H9 (cell line): ENCODE data around the gene TBC1D3E. TPM values are rescaled to one million over a fixed set of nuclear protein-coding genes. Genes with fewer than 3 reads are reported as not detected.
"Not testable (repeated sequence)": the region's sequence is repeated elsewhere in the genome, so short reads cannot be mapped to it uniquely, and the experiment has no call there.

Source experiments
- DNase-seq: peaks from one replicate; pipeline ENCODE4 v3.0.0-alpha.2; 2017
- H2AFZ ChIP-seq: one replicate; pipeline ENCODE4 v1.6.1; 2013; ENCODE audit warnings: mild to moderate bottlenecking, low read length, control low read depth, moderate library complexity
- H2AK5ac ChIP-seq: 2 replicates; pipeline ENCODE4 v1.6.1; 2013; ENCODE audit warnings: low read length, control low read depth, mixed read lengths; ENCODE audit not compliant: insufficient read length
- H2BK120ac ChIP-seq: one replicate; pipeline ENCODE4 v1.6.1; 2013; ENCODE audit warnings: low read depth, mild to moderate bottlenecking, low read length, control low read depth, inconsistent platforms; ENCODE audit not compliant: poor library complexity, severe bottlenecking
- H2BK12ac ChIP-seq: 2 replicates; pipeline ENCODE4 v1.6.1; 2013; ENCODE audit warnings: low read length, control low read depth, mixed read lengths, low read depth; ENCODE audit not compliant: insufficient read length
- H2BK15ac ChIP-seq: 2 replicates; pipeline ENCODE4 v1.6.1; 2013; ENCODE audit warnings: low read depth, low read length, control low read depth
- H2BK20ac ChIP-seq: one replicate; pipeline ENCODE4 v1.6.1; 2013; ENCODE audit warnings: low read depth, mild to moderate bottlenecking, low read length, control low read depth, inconsistent platforms; ENCODE audit not compliant: poor library complexity, severe bottlenecking
- H2BK5ac ChIP-seq: 2 replicates; pipeline ENCODE4 v1.6.1; 2013; ENCODE audit warnings: low read length, control low read depth, mixed read lengths; ENCODE audit not compliant: insufficient read length
- H3K14ac ChIP-seq: 2 replicates; pipeline ENCODE4 v1.6.1; 2013; ENCODE audit warnings: low read length, control low read depth; ENCODE audit not compliant: insufficient read depth
- H3K18ac ChIP-seq: 2 replicates; pipeline ENCODE4 v1.6.1; 2013; ENCODE audit warnings: low read depth, mild to moderate bottlenecking, mixed read lengths, low read length, control low read depth; ENCODE audit not compliant: insufficient read length
- H3K23ac ChIP-seq: 2 replicates; pipeline ENCODE4 v1.6.1; 2013; ENCODE audit warnings: low read length, control low read depth, mixed read lengths, low read depth; ENCODE audit not compliant: insufficient read length
- H3K23me2 ChIP-seq: 2 replicates; pipeline ENCODE4 v1.6.1; 2013; ENCODE audit warnings: low read depth, mild to moderate bottlenecking, mixed read lengths, low read length, control low read depth; ENCODE audit not compliant: insufficient read length, poor library complexity, severe bottlenecking
- H3K27ac ChIP-seq: 2 replicates; pipeline ENCODE4 v1.5.1; 2013; ENCODE audit warnings: low read length, control low read depth, mixed read lengths, low read depth; ENCODE audit not compliant: insufficient read length
- H3K27me3 ChIP-seq: 2 replicates; pipeline ENCODE4 v1.6.1; 2013; ENCODE audit warnings: low read length, control low read depth, inconsistent platforms; ENCODE audit not compliant: insufficient read depth
- H3K4ac ChIP-seq: 2 replicates; pipeline ENCODE4 v1.6.1; 2013; ENCODE audit warnings: low read depth, mild to moderate bottlenecking, control low read depth, inconsistent platforms, low read length, moderate library complexity
- H3K4me1 ChIP-seq: 2 replicates; pipeline ENCODE4 v1.6.1; 2013; ENCODE audit warnings: low read length, control low read depth, inconsistent platforms; ENCODE audit not compliant: insufficient read depth
- H3K4me2 ChIP-seq: 2 replicates; pipeline ENCODE4 v1.6.1; 2013; ENCODE audit warnings: low read length, control low read depth, mixed read lengths; ENCODE audit not compliant: insufficient read length, insufficient read depth
- H3K56ac ChIP-seq: 2 replicates; pipeline ENCODE4 v1.6.1; 2013; ENCODE audit warnings: low read depth, mild to moderate bottlenecking, mixed read lengths, low read length, control low read depth; ENCODE audit not compliant: insufficient read length
- H3K79me1 ChIP-seq: 2 replicates; pipeline ENCODE4 v1.6.1; 2013; ENCODE audit warnings: low read depth, mild to moderate bottlenecking, moderate library complexity, low read length, control low read depth, inconsistent platforms; ENCODE audit not compliant: insufficient read depth, poor library complexity, severe bottlenecking
- H3K79me2 ChIP-seq: 2 replicates; pipeline ENCODE4 v1.6.1; 2013; ENCODE audit warnings: low read length, control low read depth, inconsistent platforms; ENCODE audit not compliant: insufficient read depth
- H3K9ac ChIP-seq: 2 replicates; pipeline ENCODE4 v1.6.1; 2013; ENCODE audit warnings: low read length, control low read depth, mixed read lengths; ENCODE audit not compliant: insufficient read length; ENCODE audit errors: extremely low read depth
- H3K9me3 ChIP-seq: one replicate; pipeline ENCODE4 v1.6.1; 2013; ENCODE audit warnings: low read depth, low read length, inconsistent platforms; ENCODE audit not compliant: control insufficient read depth
- H3T11ph ChIP-seq: one replicate; pipeline ENCODE4 v1.6.1; 2013; ENCODE audit warnings: mild to moderate bottlenecking, low read length, control low read depth, inconsistent platforms
- H4K20me1 ChIP-seq: one replicate; pipeline ENCODE4 v1.6.1; 2013; ENCODE audit not compliant: control insufficient read depth, insufficient read length, insufficient read depth
- H4K5ac ChIP-seq: 2 replicates; pipeline ENCODE4 v1.6.1; 2013; ENCODE audit warnings: low read depth, mild to moderate bottlenecking, mixed read lengths, low read length, control low read depth; ENCODE audit not compliant: insufficient read length
- H4K8ac ChIP-seq: replicated peaks from 2 replicates; pipeline ENCODE4 v1.6.1; 2013; ENCODE audit warnings: low read length, control low read depth, mixed read lengths, low read depth; ENCODE audit not compliant: insufficient read length
- H4K91ac ChIP-seq: 2 replicates; pipeline ENCODE4 v1.6.1; 2013; ENCODE audit warnings: low read depth, mild to moderate bottlenecking, moderate library complexity, mixed read lengths, low read length, control low read depth; ENCODE audit not compliant: insufficient read length
- H3K27ac Mint-ChIP-seq, 3 experiments: 2 replicates in 2 of 3; 3 replicates in 1 of 3; pipeline ENCODE4 v1.8.0; 2020 to 2021; ENCODE audit warnings: mixed read lengths in 3 of 3, mild to moderate bottlenecking in 1 of 3, moderate library complexity in 1 of 3
- H3K27me3 Mint-ChIP-seq: 2 replicates; pipeline ENCODE4 v1.8.0; 2021; ENCODE audit warnings: low read depth, mild to moderate bottlenecking, moderate library complexity, mixed read lengths
- H3K36me3 Mint-ChIP-seq, 3 experiments: 2 replicates in 2 of 3; 3 replicates in 1 of 3; pipeline ENCODE4 v1.8.0; 2020 to 2021; ENCODE audit warnings: low read depth in 3 of 3, mixed read lengths in 3 of 3; ENCODE audit not compliant: insufficient read depth in 1 of 3
- H3K4me1 Mint-ChIP-seq, 2 experiments: 2 replicates each; pipeline ENCODE4 v1.8.0; 2020; ENCODE audit warnings: mixed read lengths in 2 of 2
- H3K4me3 Mint-ChIP-seq, 2 experiments: 2 replicates in 1 of 2; 3 replicates in 1 of 2; pipeline ENCODE4 v1.8.0; 2020 to 2021; ENCODE audit warnings: mild to moderate bottlenecking in 2 of 2, mixed read lengths in 2 of 2, moderate library complexity in 1 of 2
- H3K9me3 Mint-ChIP-seq, 2 experiments: 2 replicates in 1 of 2; 3 replicates in 1 of 2; pipeline ENCODE4 v1.8.0; 2020; ENCODE audit warnings: mild to moderate bottlenecking in 2 of 2, mixed read lengths in 2 of 2, moderate library complexity in 1 of 2
- WGBS: extraction: QIAGEN DNeasy Blood & Tissue Kit; methylation state at CpG from one replicate; pipeline ENCODE4 v1.1.7; 2013; ENCODE audit warnings: missing lambda C conversion rate, low lambda C conversion rate, mixed read lengths; ENCODE audit not compliant: insufficient read length; ENCODE audit errors: extremely low coverage; 5-methylcytosine and 5-hydroxymethylcytosine counted together
- total RNA-seq: library from RNA; stranded (reverse); gene quantifications from 2 replicates; pipeline ENCODE4 v1.2.1, GENCODE V29; 2021

Gene TBC1D3E
- total RNA-seq, 1 experiment from 2014 or later, result not detected

- not testable (repeated sequence) for H3K27me3 Mint-ChIP-seq, H3K4me2 ChIP-seq
Measured at GRCh38 chr17:38134860-38135259, 7.1 kb downstream of the TBC1D3E start.

More at GRCh38 chr17:38134860-38135259, 7.1 kb downstream of the TBC1D3E start:
- not testable (repeated sequence) for H3K9me3 ChIP-seq, H3K4me3 Mint-ChIP-seq, H2BK5ac ChIP-seq, DNase-seq, H3K56ac ChIP-seq, H2BK20ac ChIP-seq, H3K4me1 Mint-ChIP-seq, H3K4me1 ChIP-seq, H3K36me3 Mint-ChIP-seq, H4K8ac ChIP-seq, H2AFZ ChIP-seq, H2BK12ac ChIP-seq, H2BK120ac ChIP-seq, H3K27ac Mint-ChIP-seq, H2BK15ac ChIP-seq, H3K79me1 ChIP-seq, H3K18ac ChIP-seq, H3K9me3 Mint-ChIP-seq, H4K91ac ChIP-seq, H4K20me1 ChIP-seq, H2AK5ac ChIP-seq, H3T11ph ChIP-seq, H3K9ac ChIP-seq, H3K27ac ChIP-seq, H3K23me2 ChIP-seq, H3K79me2 ChIP-seq, H4K5ac ChIP-seq, H3K14ac ChIP-seq, H3K4ac ChIP-seq, H3K23ac ChIP-seq, H3K27me3 ChIP-seq
- no CpG with 5 or more reads among the region's 16 CpGs for WGBS

Other genes with a start within 250 kb of the TBC1D3E start
- gene TBC1D3K, start 203.5 kb upstream of the TBC1D3E start, total RNA-seq, result not detected in 2 replicates
- 16.4 and 17.0 TPM in 2 replicates for gene TBC1D3L, start 138.9 kb upstream of the TBC1D3E start, total RNA-seq
- gene TBC1D3D, start 124.0 kb upstream of the TBC1D3E start, total RNA-seq, result 0.29 and 0.50 TPM in 2 replicates
- gene TBC1D3C, start 59.3 kb upstream of the TBC1D3E start, total RNA-seq, result not detected in 2 replicates
- gene TBC1D3, start 64.6 kb downstream of the TBC1D3E start, total RNA-seq, result not detected in 2 replicates
- 57.7 and 59.9 TPM in 2 replicates for gene MRPL45, start 169.2 kb downstream of the TBC1D3E start, total RNA-seq
- not detected in 2 replicates for gene GPR179, start 216.0 kb downstream of the TBC1D3E start, total RNA-seq
- 28.7 and 31.0 TPM in 2 replicates for gene SOCS7, start 223.9 kb downstream of the TBC1D3E start, total RNA-seq